A673 (cell line): ENCODE measurements around the gene CBR3. TPM values are rescaled to one million over a fixed set of nuclear protein-coding genes. Genes with fewer than 3 reads are reported as not detected.

ENCODE experiments used
- BruUV-seq: library from RNA; stranded (reverse); fragments of 400-500 nt; replicated peaks from 2 replicates; lab custom pipeline; 2021; lab: Mats Ljungman, UMichigan
- CTCF ChIA-PET: fragments of 300-600 bp; sonication (Branson Sonifier 250); formaldehyde crosslinking; loops from one replicate; lab custom pipeline; 2022; ENCODE audit warnings: antibody characterized with exemption; lab: Charles Lee
- POLR2A ChIA-PET: fragments of 300-600 bp; sonication (Branson Sonifier 250); formaldehyde crosslinking; loops from one replicate; lab custom pipeline; 2022; ENCODE audit warnings: antibody characterized with exemption; ENCODE audit not compliant: low non-redundant PET; lab: Charles Lee
- DNase-seq: peaks from one replicate; pipeline ENCODE4 v3.0.0-alpha.2; 2015; ENCODE audit warnings: low spot score
- H3K27ac ChIP-seq: fragments of 200-600 bp; sonication (generic); 2 replicates; pipeline ENCODE4 v1.5.1; 2016; ENCODE audit warnings: mixed run types, low read depth, mild to moderate bottlenecking, mixed read lengths, antibody characterized with exemption, low read length; ENCODE audit not compliant: poor library complexity, severe bottlenecking
- H3K27me3 ChIP-seq: fragments of 200-600 bp; sonication (generic); replicated peaks from 2 replicates; pipeline ENCODE4 v1.6.1; 2017; ENCODE audit warnings: mixed run types, low read depth, mild to moderate bottlenecking, mixed read lengths, antibody characterized with exemption, low read length; ENCODE audit not compliant: insufficient read depth, poor library complexity
- H3K36me3 ChIP-seq: fragments of 200-600 bp; sonication (generic); 2 replicates; pipeline ENCODE4 v1.6.1; 2016; ENCODE audit warnings: mixed run types, mild to moderate bottlenecking, mixed read lengths, antibody characterized with exemption, low read length; ENCODE audit not compliant: insufficient read depth, poor library complexity, severe bottlenecking
- H3K4me1 ChIP-seq: fragments of 200-600 bp; sonication (generic); 2 replicates; pipeline ENCODE4 v1.6.1; 2017; ENCODE audit warnings: mixed run types, mild to moderate bottlenecking, mixed read lengths, antibody characterized with exemption, low read length; ENCODE audit not compliant: insufficient read depth, poor library complexity, severe bottlenecking
- H3K4me3 ChIP-seq: fragments of 200-600 bp; sonication (generic); 2 replicates; pipeline ENCODE4 v1.5.1; 2016; ENCODE audit warnings: low read depth, mixed run types, mild to moderate bottlenecking, mixed read lengths, low read length; ENCODE audit not compliant: poor library complexity, severe bottlenecking
- H3K9me3 ChIP-seq: fragments of 200-600 bp; sonication (generic); 2 replicates; pipeline ENCODE4 v1.6.1; 2016; ENCODE audit warnings: mixed run types, low read depth, mild to moderate bottlenecking, mixed read lengths, antibody characterized with exemption, low read length; ENCODE audit not compliant: poor library complexity, severe bottlenecking
- EZH2 ChIP-seq: fragments of 200-600 bp; sonication (generic); IDR thresholded peaks from 2 replicates; pipeline ENCODE4 v1.6.1; 2017; ENCODE audit warnings: borderline replicate concordance, low read depth, mild to moderate bottlenecking, mixed read lengths, antibody characterized with exemption, low read length; ENCODE audit not compliant: poor library complexity, severe bottlenecking
- intact Hi-C: fragments of 100-400 bp; cut with micrococcal nuclease; formaldehyde crosslinking; loops from one replicate; pipeline ENCODE4 v1.10.0; 2022; ENCODE audit not compliant: unreplicated experiment
- total RNA-seq: library from RNA; stranded (reverse); gene quantifications from 2 replicates; pipeline ENCODE4 v1.2.3, GENCODE V29; 2021
- TF ChIP-seq, protein P1 (sequence below): fragments of 300-800, 200-600 bp; sonication (generic); conservative IDR thresholded peaks from 2 replicates; pipeline ENCODE4 v1.5.1; 2017; ENCODE audit warnings: low read depth, mild to moderate bottlenecking, antibody characterized with exemption, low read length, moderate library complexity, mixed read lengths

Gene CBR3
- total RNA-seq, 1 experiment from 2014 or later = 12.3 TPM

- H3K9me3 ChIP-seq = no peaks in the 10 kb centered on the region
- intact Hi-C loops = no loop called here
- H3K4me3 ChIP-seq = no peak overlapping the region
- no peaks in the 10 kb centered on the region for H3K4me1 ChIP-seq
- no peaks in the 10 kb centered on the region for H3K36me3 ChIP-seq
- no peaks in the 10 kb centered on the region for H3K27me3 ChIP-seq
- no peak overlapping the region for H3K27ac ChIP-seq
- no peak for TF ChIP-seq EZH2
- TF ChIP-seq, protein P1, sequence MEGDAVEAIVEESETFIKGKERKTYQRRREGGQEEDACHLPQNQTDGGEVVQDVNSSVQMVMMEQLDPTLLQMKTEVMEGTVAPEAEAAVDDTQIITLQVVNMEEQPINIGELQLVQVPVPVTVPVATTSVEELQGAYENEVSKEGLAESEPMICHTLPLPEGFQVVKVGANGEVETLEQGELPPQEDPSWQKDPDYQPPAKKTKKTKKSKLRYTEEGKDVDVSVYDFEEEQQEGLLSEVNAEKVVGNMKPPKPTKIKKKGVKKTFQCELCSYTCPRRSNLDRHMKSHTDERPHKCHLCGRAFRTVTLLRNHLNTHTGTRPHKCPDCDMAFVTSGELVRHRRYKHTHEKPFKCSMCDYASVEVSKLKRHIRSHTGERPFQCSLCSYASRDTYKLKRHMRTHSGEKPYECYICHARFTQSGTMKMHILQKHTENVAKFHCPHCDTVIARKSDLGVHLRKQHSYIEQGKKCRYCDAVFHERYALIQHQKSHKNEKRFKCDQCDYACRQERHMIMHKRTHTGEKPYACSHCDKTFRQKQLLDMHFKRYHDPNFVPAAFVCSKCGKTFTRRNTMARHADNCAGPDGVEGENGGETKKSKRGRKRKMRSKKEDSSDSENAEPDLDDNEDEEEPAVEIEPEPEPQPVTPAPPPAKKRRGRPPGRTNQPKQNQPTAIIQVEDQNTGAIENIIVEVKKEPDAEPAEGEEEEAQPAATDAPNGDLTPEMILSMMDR = no peak
- BruUV-seq = no TSS peak
- DNase-seq = no peak
- CTCF ChIA-PET = no interaction called here
- POLR2A ChIA-PET = no interaction called here
Measured at GRCh38 chr21:36186081-36186480, 51.2 kb downstream of the CBR3 start.

GRCh38 chr21:36186506-36187399 is 51.9 kb downstream of the CBR3 start:
- H3K4me3 ChIP-seq = no peak overlapping the region
- no peak for DNase-seq
- ChIA-PET CTCF (no interaction called here), POLR2A (interaction anchor here (0.5 kb wide), 1 partner anchor 17 kb away, joined by 3 read pairs; no protein-coding TSS in a partner anchor)
- H3K27ac ChIP-seq = no peak overlapping the region
- TF ChIP-seq, protein P1 = no peak
- TF ChIP-seq EZH2 = no peak
- BruUV-seq = no TSS peak
- H3K4me1 ChIP-seq = no peaks in the 10 kb centered on the region
- no peaks in the 10 kb centered on the region for H3K9me3 ChIP-seq
- intact Hi-C loops = no loop called here
- H3K27me3 ChIP-seq = no peaks in the 10 kb centered on the region
- H3K36me3 ChIP-seq = no peaks in the 10 kb centered on the region

- POLR2A ChIA-PET = no interaction called here
- H3K9me3 ChIP-seq = no peaks in the 10 kb centered on the region
- no peak overlapping the region for H3K4me3 ChIP-seq
- no peak overlapping the region for H3K27ac ChIP-seq
- no peaks in the 10 kb centered on the region for H3K27me3 ChIP-seq
- CTCF ChIA-PET = no interaction called here
- intact Hi-C loops = no loop called here
- no peaks in the 10 kb centered on the region for H3K4me1 ChIP-seq
- H3K36me3 ChIP-seq = no peaks in the 10 kb centered on the region
- BruUV-seq = no TSS peak
- TF ChIP-seq, protein P1 = no peak
- no peak for TF ChIP-seq EZH2
- no peak for DNase-seq
Measured at GRCh38 chr21:36188081-36188681, 53.3 kb downstream of the CBR3 start.
